HG03095 (cell line): ENCODE measurements around the gene EPDR1.

ENCODE experiments used
- ATAC-seq: cut with Tn5 transposase; IDR thresholded peaks from one replicate; pipeline ENCODE4 v1.9.1; 2021; ENCODE audit warnings: moderate library complexity; ENCODE audit not compliant: unreplicated experiment

Gene EPDR1

GRCh38 chr7:37973915-37974314 lies 53.5 kb downstream of the EPDR1 start:
- ATAC-seq: no peak

- no peak for ATAC-seq
These were observed 54.3 kb downstream of the EPDR1 start for GRCh38 chr7:37974711-37975110.

- no peak for ATAC-seq
These were observed 56.8 kb downstream of the EPDR1 start for GRCh38 chr7:37977243-37977642.

GRCh38 chr7:37981664-37982063 lies 61.2 kb downstream of the EPDR1 start:
- ATAC-seq: no peak

GRCh38 chr7:37982423-37982822 lies 62.0 kb downstream of the EPDR1 start:
- no peak for ATAC-seq

- no peak for ATAC-seq
These were observed 64.4 kb downstream of the EPDR1 start for GRCh38 chr7:37984750-37985390.

- no peak for ATAC-seq
These were observed 66.5 kb downstream of the EPDR1 start for GRCh38 chr7:37986908-37987330.

GRCh38 chr7:37987732-37988131 lies 67.3 kb downstream of the EPDR1 start:
- no peak for ATAC-seq

- ATAC-seq: no peak
These were observed 68.5 kb downstream of the EPDR1 start for GRCh38 chr7:37988721-37989650.

GRCh38 chr7:37990337-37990736 lies 69.9 kb downstream of the EPDR1 start:
- ATAC-seq: no peak

- ATAC-seq: no peak
These were observed 72.6 kb downstream of the EPDR1 start for GRCh38 chr7:37993060-37993501.

- no peak for ATAC-seq
These were observed 79.2 kb downstream of the EPDR1 start for GRCh38 chr7:37999673-38000072.

- no peak for ATAC-seq
These were observed 79.8 kb downstream of the EPDR1 start for GRCh38 chr7:38000272-38000671.
